Retinal pigment epithelial cell (primary cell): ENCODE measurements around the gene FBXO42.

ENCODE experiments used
- DNase-seq: peaks from one replicate; pipeline ENCODE4 v3.0.0-alpha.2; 2010; ENCODE audit warnings: low read depth
- H3K4me3 ChIP-seq: 2 replicates; pipeline ENCODE4 v1.5.1; 2011; ENCODE audit warnings: mild to moderate bottlenecking, low read length, control low read depth, moderate library complexity
- CTCF ChIP-seq: conservative IDR thresholded peaks from 2 replicates; pipeline ENCODE4 v1.5.1; 2011; ENCODE audit warnings: low read depth, low read length, control low read depth, inconsistent platforms

FBXO42 gene

GRCh38 chr1:16315437-16315836, 36.8 kb downstream of the FBXO42 start:
- DNase-seq, result no peak
- no peak for TF ChIP-seq CTCF
- H3K4me3 ChIP-seq, result no peak overlapping the region

GRCh38 chr1:16307222-16307621, 45.1 kb downstream of the FBXO42 start:
- no peak overlapping the region for H3K4me3 ChIP-seq
- no peak for TF ChIP-seq CTCF
- DNase-seq, result no peak

GRCh38 chr1:16302709-16303627, 49.3 kb downstream of the FBXO42 start:
- TF ChIP-seq CTCF, result no peak
- no peak overlapping the region for H3K4me3 ChIP-seq
- DNase-seq, result no peak

GRCh38 chr1:16300436-16300835, 51.8 kb downstream of the FBXO42 start:
- TF ChIP-seq CTCF, result no peak
- H3K4me3 ChIP-seq, result no peak overlapping the region
- no peak for DNase-seq

- TF ChIP-seq CTCF, result no peak
- DNase-seq, result no peak
- no peak overlapping the region for H3K4me3 ChIP-seq
Observed at GRCh38 chr1:16298653-16299052, 53.6 kb downstream of the FBXO42 start.

GRCh38 chr1:16296643-16297042, 55.6 kb downstream of the FBXO42 start:
- no peak overlapping the region for H3K4me3 ChIP-seq
- no peak for TF ChIP-seq CTCF
- DNase-seq, result no peak
